Posterior cingulate gyrus (tissue), 11 donors: Measurements from ENCODE around the gene SUGP1.

ENCODE experiments used
- DNase-seq, 10 donors: peaks; one replicate each; pipeline versions ENCODE4 v3.0.0 to v3.0.0-alpha.2; 2020 to 2021; ENCODE audit warnings: mixed read lengths in 3 of 10
- intact Hi-C: fragments of 100-400 bp; cut with DNase I; formaldehyde crosslinking; loops from one replicate; pipeline ENCODE4 v1.15.1; 2023

SUGP1 gene

GRCh38 chr19:19343016-19343362 is 22.7 kb upstream of the SUGP1 start:
- intact Hi-C loops = no loop called here
- no peak for DNase-seq

GRCh38 chr19:19342086-19343015 is 22.0 kb upstream of the SUGP1 start:
- intact Hi-C loops = no loop called here
- peak in 9 of 10 donors; percentile 35 to 96 (median 66) for DNase-seq

GRCh38 chr19:19341026-19341425 is 20.7 kb upstream of the SUGP1 start:
- DNase-seq = no peak
- intact Hi-C loops = no loop called here

GRCh38 chr19:19338082-19338481 is 17.8 kb upstream of the SUGP1 start:
- no peak for DNase-seq
- intact Hi-C loops = no loop called here

GRCh38 chr19:19337120-19337519 is 16.8 kb upstream of the SUGP1 start:
- peak in 2 of 10 donors; percentile 31 to 44 for DNase-seq
- intact Hi-C loops = no loop called here

GRCh38 chr19:19336597-19336996 is 16.3 kb upstream of the SUGP1 start:
- intact Hi-C loops = no loop called here
- no peak for DNase-seq

GRCh38 chr19:19335408-19336158 is 15.3 kb upstream of the SUGP1 start:
- DNase-seq = no peak
- intact Hi-C loops = no loop called here

GRCh38 chr19:19334989-19335344 is 14.7 kb upstream of the SUGP1 start:
- intact Hi-C loops = no loop called here
- no peak for DNase-seq

GRCh38 chr19:19334063-19334988 is 14.0 kb upstream of the SUGP1 start:
- DNase-seq = no peak
- intact Hi-C loops = no loop called here

- intact Hi-C loops = loop anchor here (10.0 kb wide), 1 partner anchor 294 kb away; the partner anchor contains the start of genes ARMC6 and SUGP2
- DNase-seq = no peak
These were observed 8.8 kb upstream of the SUGP1 start for GRCh38 chr19:19329126-19329525.

GRCh38 chr19:19327672-19328071 is 7.4 kb upstream of the SUGP1 start:
- intact Hi-C loops = loop anchor here (10.0 kb wide), 1 partner anchor 293 kb away; the partner anchor contains the start of genes ARMC6 and SUGP2
- DNase-seq = no peak

GRCh38 chr19:19324059-19324770 is 3.9 kb upstream of the SUGP1 start:
- DNase-seq = no peak
- intact Hi-C loops = loop anchor here (5.0 to 10.0 kb wide), 2 partner anchors 122 to 289 kb away; partner anchors contain the start of genes ARMC6, NR2C2AP and SUGP2

GRCh38 chr19:19321141-19321577 is 850 bp upstream of the SUGP1 start:
- intact Hi-C loops = loop anchor here (2.0 to 10.0 kb wide), 3 partner anchors 64 to 286 kb away; partner anchors contain the start of genes ARMC6, NR2C2AP and SUGP2
- DNase-seq = no peak

- intact Hi-C loops = loop anchor here (2.0 to 10.0 kb wide), 3 partner anchors 65 to 285 kb away; partner anchors contain the start of genes ARMC6, NR2C2AP and SUGP2
- peak in 2 of 10 donors; percentile 79 to 87 for DNase-seq
These were observed 463 bp downstream of the SUGP1 start for GRCh38 chr19:19319732-19320360.

- intact Hi-C loops = no loop called here
- DNase-seq = no peak
These were observed 4.2 kb downstream of the SUGP1 start for GRCh38 chr19:19316082-19316481.

GRCh38 chr19:19315444-19315843 is 4.9 kb downstream of the SUGP1 start:
- intact Hi-C loops = no loop called here
- DNase-seq = no peak

GRCh38 chr19:19308373-19308772 is 11.9 kb downstream of the SUGP1 start:
- no peak for DNase-seq
- intact Hi-C loops = no loop called here

- intact Hi-C loops = no loop called here
- DNase-seq = peak in 1 of 10 donors; percentile 74
These were observed 14.1 kb downstream of the SUGP1 start for GRCh38 chr19:19306191-19306590.

GRCh38 chr19:19305696-19306095 is 14.6 kb downstream of the SUGP1 start:
- intact Hi-C loops = no loop called here
- DNase-seq = peak in 8 of 10 donors; percentile 22 to 94 (median 56)
